22Rv1 (cell line): ENCODE results near the gene MTCL1.

Experiments used
- ZFX ChIP-seq: fragments of 450-650 bp; IDR thresholded peaks from 2 replicates; pipeline ENCODE4 v1.6.1; 2017; ENCODE audit warnings: antibody characterized with exemption, borderline replicate concordance
- TF ChIP-seq, protein P1 (sequence below): fragments of 450-650 bp; IDR thresholded peaks from 2 replicates; pipeline ENCODE4 v1.5.1; 2017; ENCODE audit warnings: mild to moderate bottlenecking

DNA sequence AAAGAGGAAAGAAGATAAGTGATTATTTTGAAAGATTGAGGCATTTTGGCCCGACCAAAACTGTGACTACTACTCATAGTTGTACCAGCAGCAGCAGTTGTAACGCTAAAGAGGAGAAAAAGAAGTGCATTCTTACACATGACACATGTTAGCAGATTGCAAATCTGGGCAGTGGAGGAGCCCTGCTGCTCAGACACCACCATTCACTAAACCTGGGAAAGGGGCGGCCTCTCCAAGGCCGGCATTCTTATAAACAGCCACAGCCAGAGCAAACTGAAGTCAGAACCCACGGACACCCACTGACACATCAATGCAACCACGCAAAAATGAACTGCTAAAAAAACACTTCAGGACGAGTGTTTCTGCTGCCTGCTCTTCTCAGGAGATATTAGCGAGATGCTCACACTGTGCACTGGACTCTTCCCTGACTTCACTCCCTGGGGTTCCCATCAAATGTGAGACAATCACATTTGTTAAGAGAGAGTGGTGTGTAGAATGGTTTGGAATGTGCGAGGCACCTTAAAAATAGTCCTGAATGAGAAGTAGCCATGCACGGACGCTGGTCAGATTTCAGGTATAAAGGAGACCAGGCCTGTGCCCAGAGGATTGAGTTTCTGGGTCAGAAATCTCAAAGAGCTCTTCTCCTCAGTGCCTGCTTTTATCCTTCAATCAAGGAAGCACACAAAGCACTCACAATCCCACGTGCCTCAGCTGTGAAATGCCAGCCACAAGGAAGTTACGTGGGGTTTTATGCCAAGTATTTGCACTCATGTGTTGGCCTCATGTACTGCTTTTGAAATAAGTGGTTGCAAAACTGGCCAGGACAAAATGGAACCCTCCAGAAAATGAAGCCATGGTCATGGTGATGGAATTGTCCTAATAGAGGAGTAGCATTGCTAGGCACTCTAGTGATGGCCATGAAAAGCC, 83.4 kb downstream of the MTCL1 start:
- TF ChIP-seq, protein P1, sequence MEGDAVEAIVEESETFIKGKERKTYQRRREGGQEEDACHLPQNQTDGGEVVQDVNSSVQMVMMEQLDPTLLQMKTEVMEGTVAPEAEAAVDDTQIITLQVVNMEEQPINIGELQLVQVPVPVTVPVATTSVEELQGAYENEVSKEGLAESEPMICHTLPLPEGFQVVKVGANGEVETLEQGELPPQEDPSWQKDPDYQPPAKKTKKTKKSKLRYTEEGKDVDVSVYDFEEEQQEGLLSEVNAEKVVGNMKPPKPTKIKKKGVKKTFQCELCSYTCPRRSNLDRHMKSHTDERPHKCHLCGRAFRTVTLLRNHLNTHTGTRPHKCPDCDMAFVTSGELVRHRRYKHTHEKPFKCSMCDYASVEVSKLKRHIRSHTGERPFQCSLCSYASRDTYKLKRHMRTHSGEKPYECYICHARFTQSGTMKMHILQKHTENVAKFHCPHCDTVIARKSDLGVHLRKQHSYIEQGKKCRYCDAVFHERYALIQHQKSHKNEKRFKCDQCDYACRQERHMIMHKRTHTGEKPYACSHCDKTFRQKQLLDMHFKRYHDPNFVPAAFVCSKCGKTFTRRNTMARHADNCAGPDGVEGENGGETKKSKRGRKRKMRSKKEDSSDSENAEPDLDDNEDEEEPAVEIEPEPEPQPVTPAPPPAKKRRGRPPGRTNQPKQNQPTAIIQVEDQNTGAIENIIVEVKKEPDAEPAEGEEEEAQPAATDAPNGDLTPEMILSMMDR: no peak
- no peak for TF ChIP-seq ZFX
